K562 (cell line): ENCODE measurements around the gene NRXN3.

Source experiments
- KDM5B ChIP-seq: fragments of 200-600 bp; sonication (generic); IDR thresholded peaks from 2 replicates; pipeline ENCODE4 v1.6.1; 2012; ENCODE audit warnings: low read depth, mild to moderate bottlenecking, moderate library complexity, low read length, control low read depth, inconsistent platforms; ENCODE audit not compliant: insufficient replicate concordance
- POLR2G ChIP-seq: fragments of 200-400 bp; formaldehyde crosslinking; IDR thresholded peaks from 2 replicates; pipeline ENCODE4 v1.6.1; 2017; ENCODE audit warnings: low read depth, mild to moderate bottlenecking, antibody characterized with exemption, low read length, moderate library complexity
- ZNF23 ChIP-seq: fragments of 250-450 bp; sonication (Bioruptor Pico); IDR thresholded peaks from 2 replicates; pipeline ENCODE4 v1.4.0; 2020; ENCODE audit warnings: mild to moderate bottlenecking
- ZNF766 ChIP-seq: fragments of 200-800 bp; sonication (Bioruptor generic); conservative IDR thresholded peaks from 2 replicates; pipeline ENCODE4 v1.6.1; 2016; ENCODE audit warnings: missing genetic modification characterization, missing compliant biosample characterization
- TF ChIP-seq, protein P1 (sequence below), 2 experiments: fragments of 450-650 bp; formaldehyde crosslinking in 1 of 2; IDR thresholded peaks; 2 replicates each; pipeline versions ENCODE4 v1.4.0 to v1.6.1; 2014 to 2020; ENCODE audit warnings: mild to moderate bottlenecking in 2 of 2, borderline replicate concordance in 1 of 2, low read depth in 1 of 2
- TF ChIP-seq, protein P2 (sequence below), 3 experiments: IDR thresholded peaks in 2 of 3; conservative IDR thresholded peaks in 1 of 3; 2 replicates each; pipeline ENCODE4 v1.5.1; 2011 to 2012; ENCODE audit warnings: low read length in 3 of 3, mild to moderate bottlenecking in 3 of 3, control low read depth in 2 of 3, improper control_type of control experiment in 1 of 3, inconsistent platforms in 1 of 3, low read depth in 1 of 3, mixed read lengths in 1 of 3, moderate library complexity in 1 of 3; ENCODE audit not compliant: insufficient read depth in 2 of 3

GRCh38 chr14:78122436-78122835 is 47.7 kb upstream of the NRXN3 start:
- TF ChIP-seq, protein P1, sequence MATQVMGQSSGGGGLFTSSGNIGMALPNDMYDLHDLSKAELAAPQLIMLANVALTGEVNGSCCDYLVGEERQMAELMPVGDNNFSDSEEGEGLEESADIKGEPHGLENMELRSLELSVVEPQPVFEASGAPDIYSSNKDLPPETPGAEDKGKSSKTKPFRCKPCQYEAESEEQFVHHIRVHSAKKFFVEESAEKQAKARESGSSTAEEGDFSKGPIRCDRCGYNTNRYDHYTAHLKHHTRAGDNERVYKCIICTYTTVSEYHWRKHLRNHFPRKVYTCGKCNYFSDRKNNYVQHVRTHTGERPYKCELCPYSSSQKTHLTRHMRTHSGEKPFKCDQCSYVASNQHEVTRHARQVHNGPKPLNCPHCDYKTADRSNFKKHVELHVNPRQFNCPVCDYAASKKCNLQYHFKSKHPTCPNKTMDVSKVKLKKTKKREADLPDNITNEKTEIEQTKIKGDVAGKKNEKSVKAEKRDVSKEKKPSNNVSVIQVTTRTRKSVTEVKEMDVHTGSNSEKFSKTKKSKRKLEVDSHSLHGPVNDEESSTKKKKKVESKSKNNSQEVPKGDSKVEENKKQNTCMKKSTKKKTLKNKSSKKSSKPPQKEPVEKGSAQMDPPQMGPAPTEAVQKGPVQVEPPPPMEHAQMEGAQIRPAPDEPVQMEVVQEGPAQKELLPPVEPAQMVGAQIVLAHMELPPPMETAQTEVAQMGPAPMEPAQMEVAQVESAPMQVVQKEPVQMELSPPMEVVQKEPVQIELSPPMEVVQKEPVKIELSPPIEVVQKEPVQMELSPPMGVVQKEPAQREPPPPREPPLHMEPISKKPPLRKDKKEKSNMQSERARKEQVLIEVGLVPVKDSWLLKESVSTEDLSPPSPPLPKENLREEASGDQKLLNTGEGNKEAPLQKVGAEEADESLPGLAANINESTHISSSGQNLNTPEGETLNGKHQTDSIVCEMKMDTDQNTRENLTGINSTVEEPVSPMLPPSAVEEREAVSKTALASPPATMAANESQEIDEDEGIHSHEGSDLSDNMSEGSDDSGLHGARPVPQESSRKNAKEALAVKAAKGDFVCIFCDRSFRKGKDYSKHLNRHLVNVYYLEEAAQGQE (IDR thresholded peaks at IDR 0.05; ENCODE audit: borderline replicate concordance) = no peak
- TF ChIP-seq, protein P1 (CRISPR knock-in tag; IDR thresholded peaks at IDR 0.05; ENCODE audit: low read depth) = no peak
- TF ChIP-seq ZNF23 (CRISPR knock-in tag) = no peak
- no peak for TF ChIP-seq KDM5B
- no peak for TF ChIP-seq POLR2G
- TF ChIP-seq, protein P2, sequence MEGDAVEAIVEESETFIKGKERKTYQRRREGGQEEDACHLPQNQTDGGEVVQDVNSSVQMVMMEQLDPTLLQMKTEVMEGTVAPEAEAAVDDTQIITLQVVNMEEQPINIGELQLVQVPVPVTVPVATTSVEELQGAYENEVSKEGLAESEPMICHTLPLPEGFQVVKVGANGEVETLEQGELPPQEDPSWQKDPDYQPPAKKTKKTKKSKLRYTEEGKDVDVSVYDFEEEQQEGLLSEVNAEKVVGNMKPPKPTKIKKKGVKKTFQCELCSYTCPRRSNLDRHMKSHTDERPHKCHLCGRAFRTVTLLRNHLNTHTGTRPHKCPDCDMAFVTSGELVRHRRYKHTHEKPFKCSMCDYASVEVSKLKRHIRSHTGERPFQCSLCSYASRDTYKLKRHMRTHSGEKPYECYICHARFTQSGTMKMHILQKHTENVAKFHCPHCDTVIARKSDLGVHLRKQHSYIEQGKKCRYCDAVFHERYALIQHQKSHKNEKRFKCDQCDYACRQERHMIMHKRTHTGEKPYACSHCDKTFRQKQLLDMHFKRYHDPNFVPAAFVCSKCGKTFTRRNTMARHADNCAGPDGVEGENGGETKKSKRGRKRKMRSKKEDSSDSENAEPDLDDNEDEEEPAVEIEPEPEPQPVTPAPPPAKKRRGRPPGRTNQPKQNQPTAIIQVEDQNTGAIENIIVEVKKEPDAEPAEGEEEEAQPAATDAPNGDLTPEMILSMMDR (IDR thresholded peaks at IDR 0.05 in 2 of 3, conservative IDR thresholded peaks at IDR 0.05 in 1 of 3; ENCODE audit: insufficient read depth in 2 of 3, low read depth in 1 of 3, low read length in 3 of 3) = no peak
- no peak for TF ChIP-seq ZNF766 (CRISPR knock-in tag)
